Keratinocyte (primary cell): ENCODE results near the gene NF2. TPM values are rescaled to one million over a fixed set of nuclear protein-coding genes. Genes with fewer than 3 reads are reported as not detected.
"Not testable (repeated sequence)": the region's sequence is repeated elsewhere in the genome, so short reads cannot be mapped to it uniquely, and the experiment has no call there.

Experiments used
- DNase-seq: peaks from one replicate; pipeline ENCODE4 v3.0.0-alpha.2; 2011; ENCODE audit warnings: low read depth, missing footprints, low spot score
- FAIRE-seq: peaks from 2 replicates; lab custom pipeline; 2011; peaks lifted over from hg19 to GRCh38; lab: Jason Lieb, UNC
- H2AFZ ChIP-seq: 2 replicates; pipeline ENCODE4 v1.6.0; 2012; ENCODE audit warnings: low read length, control low read depth, inconsistent platforms; ENCODE audit not compliant: control insufficient read depth
- H3K27ac ChIP-seq: 2 replicates; pipeline ENCODE4 v1.5.1; 2011; ENCODE audit warnings: low read length; ENCODE audit not compliant: control insufficient read depth, insufficient read depth
- H3K27me3 ChIP-seq: 3 replicates; pipeline ENCODE4 v1.6.0; 2011; ENCODE audit warnings: low read length; ENCODE audit not compliant: control insufficient read depth, insufficient read depth; ENCODE audit errors: extremely low read depth
- H3K36me3 ChIP-seq, 2 experiments: 2 replicates in 1 of 2; 3 replicates in 1 of 2; pipeline ENCODE4 v1.5.1; 2011; ENCODE audit warnings: low read length in 2 of 2, mild to moderate bottlenecking in 1 of 2; ENCODE audit not compliant: control insufficient read depth in 2 of 2, insufficient read depth in 2 of 2; ENCODE audit errors: extremely low read depth in 1 of 2
- H3K4me1 ChIP-seq: 3 replicates; pipeline ENCODE4 v1.5.1; 2011; ENCODE audit warnings: low read length; ENCODE audit not compliant: control insufficient read depth, insufficient read depth; ENCODE audit errors: extremely low read depth
- H3K4me2 ChIP-seq: 3 replicates; pipeline ENCODE4 v1.6.0; 2011; ENCODE audit warnings: low read depth, low read length; ENCODE audit not compliant: control insufficient read depth, insufficient read depth; ENCODE audit errors: extremely low read depth
- H3K4me3 ChIP-seq, 3 experiments: fragments of 200-600 bp in 1 of 3; sonication (generic) in 1 of 3; 2 replicates in 2 of 3; 3 replicates in 1 of 3; pipeline ENCODE4 v1.5.1; 2011 to 2016; ENCODE audit warnings: low read length in 3 of 3, mild to moderate bottlenecking in 3 of 3, control low read depth in 2 of 3, inconsistent platforms in 1 of 3, low read depth in 1 of 3, mixed read lengths in 1 of 3, mixed run types in 1 of 3, moderate library complexity in 1 of 3; ENCODE audit not compliant: control insufficient read depth in 2 of 3, insufficient read depth in 2 of 3; ENCODE audit errors: extremely low read depth in 1 of 3
- H3K79me2 ChIP-seq: 2 replicates; pipeline ENCODE4 v1.6.0; 2012; ENCODE audit warnings: low read length; ENCODE audit not compliant: control insufficient read depth, insufficient read depth
- H3K9ac ChIP-seq: 3 replicates; pipeline ENCODE4 v1.6.0; 2011; ENCODE audit warnings: low read length; ENCODE audit not compliant: control insufficient read depth, insufficient read depth; ENCODE audit errors: extremely low read depth
- H3K9me1 ChIP-seq: 3 replicates; pipeline ENCODE4 v1.6.0; 2011; ENCODE audit warnings: low read length; ENCODE audit not compliant: control insufficient read depth, insufficient read depth; ENCODE audit errors: extremely low read depth
- H3K9me3 ChIP-seq: 2 replicates; pipeline ENCODE4 v1.5.1; 2012; ENCODE audit warnings: low read depth, low read length; ENCODE audit not compliant: control insufficient read depth
- H4K20me1 ChIP-seq: 3 replicates; pipeline ENCODE4 v1.6.0; 2011; ENCODE audit warnings: low read length; ENCODE audit not compliant: control insufficient read depth, insufficient read depth; ENCODE audit errors: extremely low read depth
- EZH2 ChIP-seq: IDR thresholded peaks from one replicate; pipeline ENCODE4 v1.6.1; 2012; ENCODE audit warnings: inconsistent platforms, mild to moderate bottlenecking, low read length, moderate library complexity
- dilution Hi-C: fragments of 300-500 bp; cut with MboI; formaldehyde crosslinking; loops from one replicate; pipeline ENCODE4 v1.7.0; 2020; ENCODE audit warnings: low sequenced_read_pairs; ENCODE audit not compliant: extremely low pct_ligation_motif_present
- polyA plus RNA-seq, 5 experiments: library from polyadenylated mRNA; depleted of rRNA in 3 of 5; stranded (reverse) in 3 of 5; stranded (forward) in 1 of 5; unstranded in 1 of 5; fragments of >200 nt; gene quantifications; 1 replicate in 1 of 5; 2 replicates in 3 of 5; 3 replicates in 1 of 5; pipeline versions ENCODE4 v1.2.1 to v1.2.3, GENCODE V29; 2011 to 2012; ENCODE audit warnings: missing spikeins in 2 of 5, low read depth in 1 of 5, low replicate concordance in 1 of 5
- TF ChIP-seq, protein P1 (sequence below), 3 experiments: IDR thresholded peaks in 1 of 3; conservative IDR thresholded peaks in 1 of 3; optimal IDR thresholded peaks in 1 of 3; 2 replicates in 2 of 3; 3 replicates in 1 of 3; pipeline versions ENCODE3 to v1.5.1; 2011; ENCODE audit warnings: low read length in 3 of 3, mild to moderate bottlenecking in 3 of 3, moderate library complexity in 2 of 3, control low read depth in 1 of 3, inconsistent platforms in 1 of 3; ENCODE audit not compliant: insufficient read depth in 2 of 3; ENCODE audit errors: extremely low read depth in 1 of 3

NF2 gene
- polyA plus RNA-seq, 1 donor (not counting 4 experiments of a cell fraction or from before 2014, with no cell fraction given), result 50.2 TPM

DNA sequence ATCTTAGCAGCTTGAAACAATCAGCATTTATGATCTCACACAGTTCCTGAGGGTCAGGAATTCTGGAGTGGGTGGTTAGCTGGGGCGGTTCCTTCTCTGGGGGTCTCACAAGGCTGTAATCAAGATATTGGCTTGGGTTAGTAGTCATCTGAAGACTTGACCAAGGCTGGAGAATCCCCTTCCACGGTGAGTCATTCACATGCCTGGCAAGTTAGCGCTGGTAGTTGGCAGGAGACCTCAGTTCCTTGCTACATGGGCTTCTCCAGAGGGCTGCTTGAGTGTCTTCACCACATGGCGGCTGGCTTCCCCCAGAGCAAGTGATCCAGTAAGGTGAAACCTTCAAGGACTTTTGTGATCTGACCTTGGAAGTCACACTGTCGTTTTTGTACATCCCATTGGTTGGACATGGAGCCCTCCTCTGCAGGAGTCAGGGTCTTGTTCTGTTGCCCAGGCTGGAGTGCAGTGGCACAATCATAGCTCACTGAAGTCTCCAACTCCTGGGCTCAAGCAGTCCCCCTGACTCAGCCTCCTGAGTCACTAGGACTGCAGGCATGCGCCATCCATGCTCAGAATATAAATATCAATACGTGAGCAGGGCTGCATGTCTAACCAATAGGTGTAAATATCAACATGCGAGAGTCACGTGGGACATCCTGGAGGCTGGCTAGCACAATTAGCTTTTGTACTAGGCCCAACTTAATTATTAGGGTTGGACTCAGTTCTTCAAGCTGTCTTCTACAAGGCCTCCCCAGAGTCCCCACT lies 15.3 kb upstream of the NF2 start:
- Histone ChIP-seq H3K36me3 (no peaks in the 10 kb centered on the region), H3K79me2 (no peaks in the 10 kb centered on the region), H4K20me1 (no peaks in the 10 kb centered on the region), H3K27ac (peak overlapping the region; percentile 55), H3K4me2 (peak overlapping the region; percentile 62), H3K4me1 (peaks cover 15% of the 10 kb centered on the region), H3K9ac (peak overlapping the region; percentile 34), H3K4me3 (no peak overlapping the region), H3K9me1 (peaks cover 2% of the 10 kb centered on the region), H3K27me3 (no peaks in the 10 kb centered on the region), H2AFZ (peak overlapping the region; percentile 66), H3K9me3 (no peaks in the 10 kb centered on the region)
- dilution Hi-C loops, result no loop called here
- DNase-seq (peak; percentile 54), FAIRE-seq (peak; percentile 98)
- no peak for TF ChIP-seq EZH2
- TF ChIP-seq, protein P1, sequence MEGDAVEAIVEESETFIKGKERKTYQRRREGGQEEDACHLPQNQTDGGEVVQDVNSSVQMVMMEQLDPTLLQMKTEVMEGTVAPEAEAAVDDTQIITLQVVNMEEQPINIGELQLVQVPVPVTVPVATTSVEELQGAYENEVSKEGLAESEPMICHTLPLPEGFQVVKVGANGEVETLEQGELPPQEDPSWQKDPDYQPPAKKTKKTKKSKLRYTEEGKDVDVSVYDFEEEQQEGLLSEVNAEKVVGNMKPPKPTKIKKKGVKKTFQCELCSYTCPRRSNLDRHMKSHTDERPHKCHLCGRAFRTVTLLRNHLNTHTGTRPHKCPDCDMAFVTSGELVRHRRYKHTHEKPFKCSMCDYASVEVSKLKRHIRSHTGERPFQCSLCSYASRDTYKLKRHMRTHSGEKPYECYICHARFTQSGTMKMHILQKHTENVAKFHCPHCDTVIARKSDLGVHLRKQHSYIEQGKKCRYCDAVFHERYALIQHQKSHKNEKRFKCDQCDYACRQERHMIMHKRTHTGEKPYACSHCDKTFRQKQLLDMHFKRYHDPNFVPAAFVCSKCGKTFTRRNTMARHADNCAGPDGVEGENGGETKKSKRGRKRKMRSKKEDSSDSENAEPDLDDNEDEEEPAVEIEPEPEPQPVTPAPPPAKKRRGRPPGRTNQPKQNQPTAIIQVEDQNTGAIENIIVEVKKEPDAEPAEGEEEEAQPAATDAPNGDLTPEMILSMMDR (optimal IDR thresholded peaks at IDR 0.05 in 1 of 3, IDR thresholded peaks at IDR 0.05 in 1 of 3, conservative IDR thresholded peaks at IDR 0.05 in 1 of 3; ENCODE audit: extremely low read depth in 1 of 3, insufficient read depth in 2 of 3, low read length in 3 of 3), result no peak

DNA sequence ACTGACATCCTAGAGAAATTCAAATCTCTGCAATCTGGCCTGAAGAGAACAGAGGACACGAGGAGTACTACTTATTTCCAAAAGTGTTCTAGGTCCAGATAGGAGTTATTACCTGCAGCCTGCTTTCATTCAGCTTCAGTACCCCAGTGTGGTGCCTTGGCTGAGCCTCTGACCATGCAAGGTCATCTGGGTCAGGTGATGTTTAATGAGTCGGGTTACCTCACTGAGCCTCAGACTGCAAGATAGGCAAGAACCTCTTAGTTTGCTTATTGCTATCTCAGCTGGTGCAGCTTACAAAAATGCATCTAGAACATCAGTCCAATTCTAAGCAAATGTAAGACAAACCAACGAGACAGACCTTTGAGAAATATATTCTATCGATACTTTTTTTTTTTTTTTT lies 9.5 kb upstream of the NF2 start:
- Histone ChIP-seq H3K9me3 (no peaks in the 10 kb centered on the region), H3K9ac (no peak overlapping the region), H2AFZ (no peak overlapping the region), H3K4me2 (no peak overlapping the region), H3K27me3 (no peaks in the 10 kb centered on the region), H3K27ac (no peak overlapping the region), H3K4me3 (no peak overlapping the region), H3K9me1 (peaks cover 2% of the 10 kb centered on the region), H3K79me2 (no peaks in the 10 kb centered on the region), H3K4me1 (peaks cover 1% of the 10 kb centered on the region), H4K20me1 (no peaks in the 10 kb centered on the region), H3K36me3 (no peaks in the 10 kb centered on the region)
- DNase-seq, result no peak
- FAIRE-seq, result no peak
- TF ChIP-seq EZH2, result no peak
- TF ChIP-seq, protein P1 (optimal IDR thresholded peaks at IDR 0.05 in 1 of 3, IDR thresholded peaks at IDR 0.05 in 1 of 3, conservative IDR thresholded peaks at IDR 0.05 in 1 of 3; ENCODE audit: extremely low read depth in 1 of 3, insufficient read depth in 2 of 3, low read length in 3 of 3), result no peak
- dilution Hi-C loops, result no loop called here

DNA sequence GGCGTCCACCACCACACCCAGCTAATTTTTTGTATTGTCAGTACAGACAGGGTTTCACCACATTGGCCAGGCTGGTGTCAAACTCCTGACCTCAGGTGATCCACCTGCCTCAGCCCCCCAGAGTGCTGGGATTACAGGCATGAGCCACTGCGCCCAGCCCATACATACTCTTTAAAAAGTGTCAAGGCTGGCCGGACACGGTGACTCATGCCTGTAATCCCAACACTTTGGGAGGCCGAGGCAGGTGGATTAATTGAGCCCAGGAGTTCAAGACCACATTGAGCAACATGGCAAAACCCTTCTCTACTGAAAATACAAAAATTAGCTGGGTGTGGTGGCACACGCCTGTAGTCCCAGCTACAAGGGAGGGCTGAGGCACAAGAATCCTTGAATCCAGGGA lies 9.0 kb upstream of the NF2 start:
- dilution Hi-C loops, result not testable (repeated sequence)

More for the DNA sequence above, 9.0 kb upstream of the NF2 start:
- not testable (repeated sequence) for DNase-seq, H3K9me3 ChIP-seq, H3K9ac ChIP-seq, H4K20me1 ChIP-seq, H3K4me2 ChIP-seq, H3K9me1 ChIP-seq, H3K36me3 ChIP-seq, H3K79me2 ChIP-seq, H3K27ac ChIP-seq, FAIRE-seq, H3K27me3 ChIP-seq, H2AFZ ChIP-seq, H3K4me3 ChIP-seq, H3K4me1 ChIP-seq
